H1 (cell line): Measurements from ENCODE around the gene POLE. TPM values are rescaled to one million over a fixed set of nuclear protein-coding genes. Genes with fewer than 3 reads are reported as not detected.

Experiments used
- CTCF ChIA-PET: fragments of 300-600 bp; sonication (Branson Sonifier 250); formaldehyde crosslinking; loops from one replicate; lab custom pipeline; 2021; ENCODE audit not compliant: partially characterized antibody; lab: Charles Lee
- POLR2A ChIA-PET: fragments of 300-600 bp; sonication (Branson Sonifier 250); formaldehyde crosslinking; loops from one replicate; lab custom pipeline; 2021; ENCODE audit warnings: inconsistent platforms; ENCODE audit not compliant: partially characterized antibody; lab: Charles Lee
- DNase-seq, 2 experiments: peaks; one replicate each; pipeline versions ENCODE4 v3.0.0 to v3.0.0-alpha.2; 2010 to 2022; ENCODE audit warnings: low spot score in 2 of 2, low read depth in 1 of 2, mixed read lengths in 1 of 2
- FAIRE-seq: peaks from 2 replicates; lab custom pipeline; 2011; peaks lifted over from hg19 to GRCh38; lab: Jason Lieb, UNC
- H2AFZ ChIP-seq: 2 replicates; pipeline ENCODE4 v1.8.1; 2012; ENCODE audit warnings: low read length, inconsistent platforms
- H2AK5ac ChIP-seq: 2 replicates; pipeline ENCODE4 v1.6.1; 2013; ENCODE audit warnings: low read depth, low read length
- H2BK120ac ChIP-seq: replicated peaks from 2 replicates; pipeline ENCODE3; 2013; ENCODE audit warnings: low read depth, low read length, inconsistent platforms
- H2BK12ac ChIP-seq: 2 replicates; pipeline ENCODE4 v1.6.1; 2013; ENCODE audit warnings: low read depth, low read length
- H2BK15ac ChIP-seq: 2 replicates; pipeline ENCODE4 v1.6.1; 2013; ENCODE audit warnings: low read length
- H2BK20ac ChIP-seq: 2 replicates; pipeline ENCODE4 v1.6.1; 2013; ENCODE audit warnings: low read length
- H2BK5ac ChIP-seq: 2 replicates; pipeline ENCODE4 v1.6.1; 2013; ENCODE audit warnings: low read depth, low read length
- H3K14ac ChIP-seq: 2 replicates; pipeline ENCODE4 v1.6.1; 2013; ENCODE audit warnings: inconsistent platforms; ENCODE audit not compliant: insufficient read length
- H3K18ac ChIP-seq: 2 replicates; pipeline ENCODE4 v1.6.1; 2013; ENCODE audit warnings: low read length; ENCODE audit errors: extremely low read depth
- H3K23ac ChIP-seq: 2 replicates; pipeline ENCODE4 v1.6.1; 2013; ENCODE audit warnings: inconsistent platforms; ENCODE audit not compliant: insufficient read length
- H3K23me2 ChIP-seq: 2 replicates; pipeline ENCODE4 v1.6.1; 2013; ENCODE audit warnings: low read depth, low read length
- H3K27ac ChIP-seq: 2 replicates; pipeline ENCODE4 v1.6.1; 2011; ENCODE audit warnings: low read depth, low read length, inconsistent platforms
- H3K27me3 ChIP-seq, 4 experiments: replicated peaks in 1 of 4; 1 replicate in 1 of 4; 2 replicates in 3 of 4; pipeline versions ENCODE4 v1.6.1 to v1.8.1; 2011 to 2013; ENCODE audit warnings: low read length in 3 of 4, mild to moderate bottlenecking in 3 of 4, inconsistent platforms in 2 of 4, mixed read lengths in 2 of 4, moderate library complexity in 1 of 4; ENCODE audit not compliant: control insufficient read depth in 3 of 4, insufficient read depth in 3 of 4; ENCODE audit errors: extremely low read depth in 1 of 4
- H3K36me3 ChIP-seq, 4 experiments: 2 replicates each; pipeline versions ENCODE4 v1.6.1 to v1.8.1; 2011 to 2013; ENCODE audit warnings: mild to moderate bottlenecking in 4 of 4, low read length in 3 of 4, moderate library complexity in 2 of 4, control low read depth in 1 of 4, inconsistent platforms in 1 of 4; ENCODE audit not compliant: insufficient read depth in 4 of 4, control insufficient read depth in 2 of 4
- H3K4ac ChIP-seq: replicated peaks from 2 replicates; pipeline ENCODE3; 2013; ENCODE audit warnings: low read length, low read depth, mixed read lengths, inconsistent platforms; ENCODE audit not compliant: insufficient read length
- H3K4me1 ChIP-seq, 4 experiments: replicated peaks in 1 of 4; 1 replicate in 1 of 4; 2 replicates in 3 of 4; pipeline versions ENCODE4 v1.6.1 to v1.8.1; 2011 to 2013; ENCODE audit warnings: low read length in 3 of 4, inconsistent platforms in 2 of 4, mixed read lengths in 1 of 4; ENCODE audit not compliant: insufficient read depth in 4 of 4, control insufficient read depth in 3 of 4
- H3K4me2 ChIP-seq, 2 experiments: 2 replicates each; pipeline versions ENCODE4 v1.6.1 to v1.8.1; 2011 to 2013; ENCODE audit warnings: low read depth in 2 of 2, low read length in 2 of 2, control low read depth in 1 of 2, inconsistent platforms in 1 of 2, mild to moderate bottlenecking in 1 of 2; ENCODE audit not compliant: insufficient read depth in 1 of 2
- H3K4me3 ChIP-seq, 4 experiments: fragments of 200-600, 300-600 bp in 1 of 4; sonication (generic), shearing (Covaris generic), sonication (Bioruptor Twin) in 1 of 4; 2 replicates each; pipeline versions ENCODE4 v1.5.1 to v1.8.1; 2011 to 2016; ENCODE audit warnings: low read length in 4 of 4, low read depth in 3 of 4, control low read depth in 2 of 4, inconsistent platforms in 2 of 4, mild to moderate bottlenecking in 2 of 4, mixed read lengths in 1 of 4, moderate library complexity in 1 of 4; ENCODE audit not compliant: insufficient read depth in 2 of 4; ENCODE audit errors: extremely low read depth in 1 of 4
- H3K56ac ChIP-seq: replicated peaks from 2 replicates; pipeline ENCODE3; 2013; ENCODE audit warnings: low read depth, mild to moderate bottlenecking, mixed read lengths, low read length, inconsistent platforms; ENCODE audit not compliant: insufficient read length
- H3K79me1 ChIP-seq: 2 replicates; pipeline ENCODE4 v1.6.1; 2013; ENCODE audit warnings: low read depth, low read length, control low read depth
- H3K79me2 ChIP-seq, 2 experiments: 2 replicates each; pipeline versions ENCODE4 v1.6.1 to v1.8.1; 2012 to 2013; ENCODE audit warnings: low read length in 2 of 2, mild to moderate bottlenecking in 2 of 2, inconsistent platforms in 1 of 2; ENCODE audit not compliant: insufficient read depth in 2 of 2, control insufficient read depth in 1 of 2
- H3K9ac ChIP-seq, 4 experiments: replicated peaks in 1 of 4; 1 replicate in 1 of 4; 2 replicates in 3 of 4; pipeline versions ENCODE4 v1.6.1 to v1.8.1; 2011 to 2013; ENCODE audit warnings: low read depth in 3 of 4, low read length in 3 of 4, control low read depth in 2 of 4, mild to moderate bottlenecking in 2 of 4, moderate library complexity in 2 of 4, inconsistent platforms in 1 of 4; ENCODE audit errors: extremely low read depth in 1 of 4
- H3K9me3 ChIP-seq, 2 experiments: 2 replicates each; pipeline versions ENCODE4 v1.6.1 to v1.8.1; 2012 to 2013; ENCODE audit warnings: mild to moderate bottlenecking in 2 of 2, moderate library complexity in 2 of 2, control low read depth in 1 of 2, inconsistent platforms in 1 of 2, low read depth in 1 of 2, low read length in 1 of 2, mixed read lengths in 1 of 2; ENCODE audit not compliant: insufficient read depth in 2 of 2
- H4K20me1 ChIP-seq, 2 experiments: replicated peaks in 1 of 2; 2 replicates each; pipeline versions ENCODE3 to v1.8.1; 2011 to 2013; ENCODE audit warnings: inconsistent platforms in 2 of 2, low read length in 2 of 2, mild to moderate bottlenecking in 1 of 2; ENCODE audit not compliant: insufficient read depth in 2 of 2, control insufficient read depth in 1 of 2
- H4K5ac ChIP-seq: 2 replicates; pipeline ENCODE4 v1.6.1; 2013; ENCODE audit warnings: low read length, low read depth, mixed read lengths, inconsistent platforms; ENCODE audit not compliant: insufficient read length
- H4K8ac ChIP-seq: 2 replicates; pipeline ENCODE4 v1.8.0; 2013; ENCODE audit warnings: mild to moderate bottlenecking, moderate library complexity, low read length, inconsistent platforms; ENCODE audit not compliant: insufficient read depth; ENCODE audit errors: extremely low read depth
- H4K91ac ChIP-seq: replicated peaks from 2 replicates; pipeline ENCODE3; 2013; ENCODE audit warnings: low read length, mixed read lengths, inconsistent platforms; ENCODE audit not compliant: insufficient read length
- BCL11A ChIP-seq, 2 experiments: IDR thresholded peaks; one replicate each; pipeline ENCODE4 v1.6.1; 2011; ENCODE audit warnings: low read depth in 2 of 2, low read length in 2 of 2, mild to moderate bottlenecking in 2 of 2
- CBX5 ChIP-seq: fragments of 300-800, 300-1000 bp; sonication (generic); IDR thresholded peaks from 2 replicates; pipeline ENCODE4 v1.7.1; 2016; ENCODE audit warnings: antibody characterized with exemption, low read length, low read depth
- E2F6 ChIP-seq: IDR thresholded peaks from 2 replicates; pipeline ENCODE4 v1.6.1; 2012; ENCODE audit warnings: inconsistent platforms
- EP300 ChIP-seq, 2 experiments: IDR thresholded peaks; 1 replicate in 1 of 2; 2 replicates in 1 of 2; pipeline ENCODE4 v1.6.1; 2011 to 2012; ENCODE audit warnings: low read depth in 2 of 2, low read length in 2 of 2, mild to moderate bottlenecking in 2 of 2, borderline replicate concordance in 1 of 2, inconsistent platforms in 1 of 2, moderate library complexity in 1 of 2
- FOSL1 ChIP-seq: IDR thresholded peaks from 2 replicates; pipeline ENCODE4 v1.6.1; 2011; ENCODE audit warnings: mild to moderate bottlenecking, low read depth, low read length, moderate library complexity; ENCODE audit not compliant: insufficient read depth
- MAFK ChIP-seq: IDR thresholded peaks from 2 replicates; pipeline ENCODE4 v1.6.1; 2012; ENCODE audit warnings: low read depth, mild to moderate bottlenecking, improper control_type of control experiment, low read length
- POLR2A ChIP-seq, 2 experiments: IDR thresholded peaks; 1 replicate in 1 of 2; 2 replicates in 1 of 2; pipeline ENCODE4 v1.6.1; 2011; ENCODE audit warnings: low read depth in 2 of 2, low read length in 2 of 2, mild to moderate bottlenecking in 2 of 2; ENCODE audit errors: control extremely low read depth in 1 of 2
- SAP30 ChIP-seq: fragments of 300-600 bp; sonication (generic); IDR thresholded peaks from 2 replicates; pipeline ENCODE4 v1.7.1; 2012; ENCODE audit warnings: low read length, moderate library complexity, mild to moderate bottlenecking, inconsistent platforms; ENCODE audit not compliant: insufficient read depth, insufficient replicate concordance
- SIN3A ChIP-seq, 2 experiments: IDR thresholded peaks in 1 of 2; conservative IDR thresholded peaks in 1 of 2; 2 replicates each; pipeline ENCODE4 v1.6.1; 2011 to 2012; ENCODE audit warnings: low read length in 2 of 2, improper control_type of control experiment in 1 of 2, low read depth in 1 of 2, mild to moderate bottlenecking in 1 of 2
- TBP ChIP-seq: IDR thresholded peaks from 2 replicates; pipeline ENCODE4 v1.6.1; 2011; ENCODE audit warnings: low read depth, low read length, improper control_type of control experiment
- ZNF274 ChIP-seq: IDR thresholded peaks from 2 replicates; pipeline ENCODE4 v1.7.0; 2012; ENCODE audit warnings: low read length, borderline replicate concordance; ENCODE audit errors: extremely low read depth
- WGBS, 2 experiments: shearing (Covaris generic) in 1 of 2; methylation state at CpG; one replicate each; pipeline versions ENCODE4 v1.1.6 to v1.1.7; 2013 to 2015; ENCODE audit warnings: low lambda C conversion rate in 2 of 2, mixed read lengths in 2 of 2, inconsistent platforms in 1 of 2, low coverage in 1 of 2, missing lambda C conversion rate in 1 of 2; ENCODE audit not compliant: insufficient replicate concordance in 2 of 2, insufficient coverage in 1 of 2, insufficient read length in 1 of 2; ENCODE audit errors: extremely low coverage in 1 of 2, missing lambda C conversion rate in 1 of 2; 5-methylcytosine and 5-hydroxymethylcytosine counted together
- polyA plus RNA-seq, 7 experiments: library from polyadenylated mRNA; depleted of rRNA in 3 of 7; stranded (reverse) in 5 of 7; unstranded in 2 of 7; fragments of >200 nt in 5 of 7; fragments of 200-250 nt in 2 of 7; gene quantifications; 1 replicate in 5 of 7; 2 replicates in 1 of 7; 4 replicates in 1 of 7; pipeline versions ENCODE4 v1.2.1 to v1.2.3, GENCODE V29; 2011 to 2013; ENCODE audit warnings: missing spikeins in 2 of 7, mixed read lengths in 2 of 7
- total RNA-seq: library from RNA; stranded (reverse); fragmentation: NEBNext Ultra II Directional; extraction: Animal tissue kit (Norgen Biotek cat#: 25700); gene quantifications from 2 replicates; pipeline ENCODE4 v1.2.1, GENCODE V29; 2021

The POLE gene
- total and polyA plus RNA-seq, 2 of the 8 experiments (the other 6 are each of a cell fraction or from before 2014, with no cell fraction given) = 59.7 to 115 TPM

- no peak overlapping the region; the same call in 1 of the 2 replicates for H3K27ac ChIP-seq
- no peak overlapping the region for H2BK120ac ChIP-seq
- 87% methylated on average over 9 of the region's 9 CpGs; no CpG with 5 or more reads in 1 of the 2 experiments for WGBS, 2 experiments
- H2BK15ac ChIP-seq = no peak overlapping the region
- CTCF ChIA-PET = no interaction called here
- FAIRE-seq (no peak), DNase-seq (no peak)
- H3K79me1 ChIP-seq = peaks cover 9% of the 10 kb centered on the region
- no peaks in the 10 kb centered on the region; a peak in 1 of 7 replicates for H3K27me3 ChIP-seq
- no peaks in the 10 kb centered on the region; the same call in 1 of the 2 replicates for H3K23me2 ChIP-seq
- no peak overlapping the region for H2BK20ac ChIP-seq
- H4K5ac ChIP-seq = no peak overlapping the region
- H3K56ac ChIP-seq = no peak overlapping the region
- H4K20me1 ChIP-seq = peaks cover 7 to 23% of the 10 kb centered on the region in 2 experiments
- H3K9ac ChIP-seq = no peak overlapping the region
- no peak overlapping the region for H4K8ac ChIP-seq
- no peak overlapping the region for H3K14ac ChIP-seq
- no peak overlapping the region for H3K23ac ChIP-seq
- no peak overlapping the region for H2BK12ac ChIP-seq
- H2AFZ ChIP-seq = no peak overlapping the region
- no peak overlapping the region for H3K18ac ChIP-seq
- no peaks in the 10 kb centered on the region for H3K4me1 ChIP-seq
- H2AK5ac ChIP-seq = no peak overlapping the region
- TF ChIP-seq CBX5 (no peak), FOSL1 (no peak), BCL11A (IDR thresholded peaks at IDR 0.05; ENCODE audit: low read depth in 2 of 2, low read length in 2 of 2) (no peak), SIN3A (conservative IDR thresholded peaks at IDR 0.05 in 1 of 2, IDR thresholded peaks at IDR 0.05 in 1 of 2; ENCODE audit: low read depth in 1 of 2, low read length in 2 of 2) (no peak), EP300 (IDR thresholded peaks at IDR 0.05; ENCODE audit: borderline replicate concordance in 1 of 2, low read depth in 2 of 2, low read length in 2 of 2) (no peak), POLR2A (IDR thresholded peaks at IDR 0.05; ENCODE audit: control extremely low read depth in 1 of 2, low read depth in 2 of 2, low read length in 2 of 2) (no peak), ZNF274 (no peak), E2F6 (no peak), TBP (no peak), MAFK (no peak), SAP30 (no peak)
- no peak overlapping the region for H3K4ac ChIP-seq
- H3K36me3 ChIP-seq = peaks cover 16 to 43% (median 34%) of the 10 kb centered on the region in 4 experiments
- H3K9me3 ChIP-seq = no peaks in the 10 kb centered on the region
- no peak overlapping the region for H4K91ac ChIP-seq
- H3K79me2 ChIP-seq = peaks cover 7 to 33% of the 10 kb centered on the region in 2 experiments
- H2BK5ac ChIP-seq = no peak overlapping the region
- no peak overlapping the region for H3K4me3 ChIP-seq
- H3K4me2 ChIP-seq = no peak overlapping the region
- POLR2A ChIA-PET = interaction anchor here (1.1 kb wide), 1 partner anchor 11 kb away, joined by 3 read pairs; no protein-coding TSS in a partner anchor
Measured at GRCh38 chr12:132715874-132716273, 28.7 kb upstream of the POLE start.
